Neural progenitor cell (in vitro differentiated cells): ENCODE results near the gene LRR1. TPM values are rescaled to one million over a fixed set of nuclear protein-coding genes. Genes with fewer than 3 reads are reported as not detected.

Experiments used
- DNase-seq: peaks from one replicate; pipeline ENCODE4 v3.0.0-alpha.2; 2016; ENCODE audit warnings: low spot score
- H2AFZ ChIP-seq: fragments of 200-600 bp; sonication (generic); replicated peaks from 2 replicates; pipeline ENCODE4 v1.6.1; 2016; ENCODE audit warnings: antibody characterized with exemption
- H3F3A ChIP-seq: fragments of 200-600 bp; sonication (generic); 2 replicates; pipeline ENCODE4 v1.6.1; 2016; ENCODE audit warnings: antibody characterized with exemption, low read depth
- H3K27ac ChIP-seq: fragments of 200-600 bp; sonication (generic); 2 replicates; pipeline ENCODE4 v1.5.1; 2016; ENCODE audit warnings: mild to moderate bottlenecking
- H3K27me3 ChIP-seq: fragments of 200-600 bp; sonication (generic); 2 replicates; pipeline ENCODE4 v1.6.1; 2016; ENCODE audit warnings: mild to moderate bottlenecking, moderate library complexity
- H3K36me3 ChIP-seq: fragments of 200-600 bp; sonication (generic); 2 replicates; pipeline ENCODE4 v1.5.1; 2016
- H3K4me1 ChIP-seq: fragments of 200-600 bp; sonication (generic); 2 replicates; pipeline ENCODE4 v1.6.1; 2016; ENCODE audit warnings: mixed run types
- H3K4me2 ChIP-seq: fragments of 200-600 bp; sonication (generic); 2 replicates; pipeline ENCODE4 v1.6.1; 2016
- H3K4me3 ChIP-seq: fragments of 200-600 bp; sonication (generic); 2 replicates; pipeline ENCODE4 v1.5.1; 2016
- H3K79me2 ChIP-seq: fragments of 200-600 bp; sonication (generic); 2 replicates; pipeline ENCODE4 v1.6.1; 2016; ENCODE audit warnings: low read depth
- H3K9ac ChIP-seq: fragments of 200-600 bp; sonication (generic); 2 replicates; pipeline ENCODE4 v1.6.1; 2016
- H3K9me3 ChIP-seq: fragments of 200-600 bp; sonication (generic); 2 replicates; pipeline ENCODE4 v1.5.1; 2016; ENCODE audit warnings: low read depth
- H4K20me1 ChIP-seq: fragments of 200-600 bp; sonication (generic); 2 replicates; pipeline ENCODE4 v1.6.1; 2016; ENCODE audit warnings: low read depth
- H3K27ac Mint-ChIP-seq: 3 replicates; pipeline ENCODE4 v1.8.0; 2021; ENCODE audit warnings: mixed read lengths
- H3K27me3 Mint-ChIP-seq: 2 replicates; pipeline ENCODE4 v1.8.0; 2022; ENCODE audit warnings: low read depth, mild to moderate bottlenecking, inconsistent platforms, moderate library complexity, mixed read lengths; ENCODE audit not compliant: insufficient read depth
- H3K36me3 Mint-ChIP-seq: 3 replicates; pipeline ENCODE4 v1.8.0; 2021; ENCODE audit warnings: mixed read lengths
- H3K4me1 Mint-ChIP-seq: 3 replicates; pipeline ENCODE4 v1.8.0; 2021; ENCODE audit warnings: mixed read lengths
- H3K4me3 Mint-ChIP-seq: 3 replicates; pipeline ENCODE4 v1.8.0; 2021; ENCODE audit warnings: mild to moderate bottlenecking, moderate library complexity, mixed read lengths
- H3K9me3 Mint-ChIP-seq: 3 replicates; pipeline ENCODE4 v1.8.0; 2020; ENCODE audit warnings: mixed read lengths
- EZH2 ChIP-seq: fragments of 200-600 bp; sonication (generic); IDR thresholded peaks from 2 replicates; pipeline ENCODE4 v1.6.1; 2017; ENCODE audit warnings: antibody characterized with exemption, mild to moderate bottlenecking, moderate library complexity
- EZH2phosphoT487 ChIP-seq: fragments of 200-600 bp; sonication (generic); IDR thresholded peaks from 2 replicates; pipeline ENCODE4 v1.6.1; 2017; ENCODE audit warnings: antibody characterized with exemption
- total RNA-seq: library from RNA; depleted of rRNA; stranded (reverse); fragments of >200 nt; gene quantifications from 2 replicates; pipeline ENCODE4 v1.2.3, GENCODE V29; 2015; ENCODE audit warnings: low replicate concordance
- TF ChIP-seq, protein P1 (sequence below): fragments of 200-600 bp; sonication (generic); IDR thresholded peaks from 2 replicates; pipeline ENCODE4 v1.5.1; 2017; ENCODE audit warnings: antibody characterized with exemption, mild to moderate bottlenecking

LRR1 gene
- total RNA-seq, 1 donor from 2014 or later: 35.2 TPM

DNA sequence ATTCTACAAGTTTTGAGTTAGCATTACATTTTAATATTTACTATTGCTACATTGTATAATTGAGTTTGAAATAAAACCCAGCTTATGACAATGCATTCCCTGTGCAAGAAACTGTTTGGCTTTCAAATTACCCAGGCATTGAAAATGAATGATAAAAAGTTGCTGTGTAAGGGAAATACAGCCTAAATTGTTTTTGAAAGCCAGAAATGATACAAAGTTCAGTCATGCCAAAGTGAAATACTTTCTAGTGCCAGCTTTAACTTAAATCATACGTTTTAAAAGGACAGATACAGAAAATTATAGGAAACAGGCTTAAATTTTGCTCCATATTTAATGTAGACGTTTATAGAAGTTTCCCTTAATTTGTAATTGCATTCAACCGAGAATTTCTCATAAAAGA, 24.6 kb downstream of the LRR1 start:
- peaks cover 23% of the 10 kb centered on the region for H3K36me3 Mint-ChIP-seq
- Histone ChIP-seq H2AFZ (no peak overlapping the region), H3K27ac (no peak overlapping the region), H3F3A (peaks cover 42% of the 10 kb centered on the region), H4K20me1 (peaks cover 63% of the 10 kb centered on the region), H3K36me3 (peaks cover 25% of the 10 kb centered on the region), H3K4me2 (peak overlapping the region; percentile 95), H3K9ac (no peak overlapping the region), H3K79me2 (peaks cover 70% of the 10 kb centered on the region), H3K4me1 (peaks cover 22% of the 10 kb centered on the region), H3K9me3 (no peaks in the 10 kb centered on the region), H3K4me3 (no peak overlapping the region), H3K27me3 (no peaks in the 10 kb centered on the region)
- TF ChIP-seq, protein P1, sequence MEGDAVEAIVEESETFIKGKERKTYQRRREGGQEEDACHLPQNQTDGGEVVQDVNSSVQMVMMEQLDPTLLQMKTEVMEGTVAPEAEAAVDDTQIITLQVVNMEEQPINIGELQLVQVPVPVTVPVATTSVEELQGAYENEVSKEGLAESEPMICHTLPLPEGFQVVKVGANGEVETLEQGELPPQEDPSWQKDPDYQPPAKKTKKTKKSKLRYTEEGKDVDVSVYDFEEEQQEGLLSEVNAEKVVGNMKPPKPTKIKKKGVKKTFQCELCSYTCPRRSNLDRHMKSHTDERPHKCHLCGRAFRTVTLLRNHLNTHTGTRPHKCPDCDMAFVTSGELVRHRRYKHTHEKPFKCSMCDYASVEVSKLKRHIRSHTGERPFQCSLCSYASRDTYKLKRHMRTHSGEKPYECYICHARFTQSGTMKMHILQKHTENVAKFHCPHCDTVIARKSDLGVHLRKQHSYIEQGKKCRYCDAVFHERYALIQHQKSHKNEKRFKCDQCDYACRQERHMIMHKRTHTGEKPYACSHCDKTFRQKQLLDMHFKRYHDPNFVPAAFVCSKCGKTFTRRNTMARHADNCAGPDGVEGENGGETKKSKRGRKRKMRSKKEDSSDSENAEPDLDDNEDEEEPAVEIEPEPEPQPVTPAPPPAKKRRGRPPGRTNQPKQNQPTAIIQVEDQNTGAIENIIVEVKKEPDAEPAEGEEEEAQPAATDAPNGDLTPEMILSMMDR: no peak
- TF ChIP-seq EZH2: no peak
- TF ChIP-seq EZH2phosphoT487: no peak
- DNase-seq: no peak
- H3K27me3 Mint-ChIP-seq: peaks cover 5% of the 10 kb centered on the region
- H3K27ac Mint-ChIP-seq: no peak overlapping the region
- peak overlapping the region; percentile 27 for H3K4me3 Mint-ChIP-seq
- no peaks in the 10 kb centered on the region for H3K9me3 Mint-ChIP-seq
- H3K4me1 Mint-ChIP-seq: peaks cover 34% of the 10 kb centered on the region

- no peak overlapping the region for H3K27ac ChIP-seq
- peaks cover 17% of the 10 kb centered on the region for H3K36me3 Mint-ChIP-seq
- peaks cover 23% of the 10 kb centered on the region for H3K36me3 ChIP-seq
- peaks cover 20% of the 10 kb centered on the region for H3K4me1 ChIP-seq
- H3K9ac ChIP-seq: no peak overlapping the region
- H3K9me3 ChIP-seq: no peaks in the 10 kb centered on the region
- H3K4me3 Mint-ChIP-seq: peak overlapping the region; percentile 27
- H2AFZ ChIP-seq: no peak overlapping the region
- peaks cover 5% of the 10 kb centered on the region for H3K27me3 Mint-ChIP-seq
- no peak overlapping the region for H3K4me2 ChIP-seq
- peaks cover 30% of the 10 kb centered on the region for H3K4me1 Mint-ChIP-seq
- no peaks in the 10 kb centered on the region for H3K9me3 Mint-ChIP-seq
- H3K27me3 ChIP-seq: no peaks in the 10 kb centered on the region
- no peak for DNase-seq
- TF ChIP-seq EZH2 (no peak), EZH2phosphoT487 (no peak)
- TF ChIP-seq, protein P1: no peak
- peaks cover 37% of the 10 kb centered on the region for H3F3A ChIP-seq
- peaks cover 70% of the 10 kb centered on the region for H3K79me2 ChIP-seq
- H3K27ac Mint-ChIP-seq: no peak overlapping the region
- H4K20me1 ChIP-seq: peaks cover 63% of the 10 kb centered on the region
- no peak overlapping the region for H3K4me3 ChIP-seq
Observed at GRCh38 chr14:49623941-49624839, 25.4 kb downstream of the LRR1 start.

DNA sequence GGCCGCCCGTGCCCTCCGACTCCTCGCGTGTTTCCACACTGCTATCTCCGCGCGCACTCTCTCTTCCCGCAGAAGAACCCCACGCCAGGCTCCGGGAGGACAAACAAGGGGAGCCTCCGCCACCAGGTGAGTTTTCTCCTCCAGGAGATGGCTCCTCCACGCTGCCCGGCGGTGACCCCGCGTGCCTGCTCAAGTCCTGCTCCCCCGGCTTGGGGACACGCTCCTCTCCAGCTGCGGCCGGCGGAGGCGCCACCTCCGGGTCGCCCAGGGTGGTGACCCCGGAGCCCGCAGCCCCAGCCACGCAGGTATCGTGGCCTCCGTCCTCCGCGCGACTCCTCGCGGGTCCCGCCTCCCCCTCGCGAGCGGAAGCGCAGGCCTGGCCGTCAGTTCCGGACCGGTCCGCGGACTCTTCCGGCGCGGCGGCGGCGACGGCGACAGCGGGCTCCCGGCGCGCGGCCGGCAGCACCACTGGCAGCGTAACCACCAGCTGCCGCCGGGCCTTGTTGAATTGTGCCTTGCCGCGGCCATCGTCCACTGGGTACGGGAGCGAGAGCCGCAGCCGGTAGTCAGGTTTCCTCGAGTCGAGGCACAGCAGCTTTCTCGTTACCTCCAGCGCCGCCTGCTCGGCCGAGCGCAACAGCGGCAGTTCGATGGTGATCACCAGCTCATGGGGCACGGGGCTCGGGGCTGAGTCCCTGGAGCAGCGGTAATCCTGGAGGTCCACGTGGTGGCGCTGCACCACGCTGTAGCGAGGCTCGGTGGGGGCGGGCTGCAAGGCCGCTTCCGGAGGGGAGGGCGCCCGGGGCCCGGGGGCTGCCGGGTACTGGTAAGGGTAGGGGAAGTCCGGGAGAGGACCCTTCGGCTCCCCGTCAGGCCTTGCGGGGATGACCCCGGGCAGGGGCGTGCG, 35.2 kb downstream of the LRR1 start:
- peaks cover 29% of the 10 kb centered on the region for H3K4me1 Mint-ChIP-seq

More for the DNA sequence above, 35.2 kb downstream of the LRR1 start:
- no peaks in the 10 kb centered on the region for H3K36me3 ChIP-seq
- H3K9me3 ChIP-seq: no peaks in the 10 kb centered on the region
- H3K4me1 ChIP-seq: peaks cover 7% of the 10 kb centered on the region
- H3K4me3 Mint-ChIP-seq: peak overlapping the region; percentile 100
- peaks cover 38% of the 10 kb centered on the region for H3F3A ChIP-seq
- TF ChIP-seq EZH2phosphoT487: no peak
- TF ChIP-seq, protein P1: peak; percentile 82
- TF ChIP-seq EZH2: no peak
- H3K79me2 ChIP-seq: peaks cover 87% of the 10 kb centered on the region
- H3K27me3 Mint-ChIP-seq: peaks cover 8% of the 10 kb centered on the region
- peaks cover 52% of the 10 kb centered on the region for H4K20me1 ChIP-seq
- peak overlapping the region; percentile 80 for H3K4me3 ChIP-seq
- H3K9ac ChIP-seq: peak overlapping the region; percentile 24
- H3K36me3 Mint-ChIP-seq: peaks cover 21% of the 10 kb centered on the region
- peak overlapping the region; percentile 90 for H2AFZ ChIP-seq
- DNase-seq: peak; percentile 98
- H3K27me3 ChIP-seq: no peaks in the 10 kb centered on the region
- H3K4me2 ChIP-seq: peak overlapping the region; percentile 85
- H3K9me3 Mint-ChIP-seq: no peaks in the 10 kb centered on the region
- H3K27ac ChIP-seq: peak overlapping the region; percentile 95
- H3K27ac Mint-ChIP-seq: peak overlapping the region; percentile 99
